Breast epithelium (tissue), 4 donors: ENCODE results near the gene SLC12A2. TPM values are rescaled to one million over a fixed set of nuclear protein-coding genes. Genes with fewer than 3 reads are reported as not detected.

ENCODE experiments used
- DNase-seq, 2 donors: peaks; one replicate each; pipeline ENCODE4 v3.0.0-alpha.2; 2019; ENCODE audit warnings: low spot score in 2 of 2
- H3K27ac ChIP-seq, 2 donors: fragments of 200-600 bp; sonication (generic) in 1 of 2; one replicate each; pipeline ENCODE4 v1.5.1; 2016 to 2019; ENCODE audit warnings: mild to moderate bottlenecking in 1 of 2
- H3K27me3 ChIP-seq, 2 donors: fragments of 200-600 bp; sonication (generic) in 1 of 2; one replicate each; pipeline versions ENCODE4 v1.5.1 to v1.6.0; 2017 to 2019; ENCODE audit warnings: control low read depth in 1 of 2, mild to moderate bottlenecking in 1 of 2
- H3K36me3 ChIP-seq: fragments of 200-600 bp; one replicate; pipeline ENCODE4 v1.5.1; 2019
- H3K4me1 ChIP-seq, 2 donors: fragments of 200-600 bp; sonication (generic); one replicate each; pipeline ENCODE4 v1.5.1; 2016 to 2019; ENCODE audit warnings: control low read depth in 1 of 2
- H3K4me3 ChIP-seq, 3 donors: fragments of 200-600 bp; sonication (generic); 1 replicate in 2 of 3; 2 replicates in 1 of 3; pipeline ENCODE4 v1.5.1; 2016 to 2019; ENCODE audit warnings: mild to moderate bottlenecking in 3 of 3, moderate library complexity in 2 of 3
- H3K9me3 ChIP-seq, 2 donors: fragments of 200-600 bp; sonication (generic) in 1 of 2; one replicate each; pipeline ENCODE4 v1.5.1; 2016 to 2019; ENCODE audit warnings: control low read depth in 1 of 2
- POLR2A ChIP-seq: fragments of 450-650 bp; IDR thresholded peaks from one replicate; pipeline ENCODE4 v1.6.1; 2016; ENCODE audit warnings: antibody characterized with exemption, mild to moderate bottlenecking, moderate library complexity
- POLR2AphosphoS5 ChIP-seq, 3 donors: sonication (generic); formaldehyde crosslinking; IDR thresholded peaks; one replicate each; pipeline ENCODE4 v1.6.1; 2017; ENCODE audit warnings: antibody characterized with exemption in 3 of 3
- intact Hi-C: fragments of 100-400 bp; cut with DNase I; formaldehyde crosslinking; loops from one replicate; pipeline ENCODE4 v1.15.1; 2023; ENCODE audit warnings: low total_unique reads
- total RNA-seq, 3 donors: library from RNA; depleted of rRNA; stranded (reverse); fragments of >200 nt; gene quantifications; one replicate each; pipeline ENCODE4 v1.1.0, GENCODE V29; 2016
- TF ChIP-seq, protein P1 (sequence below), 3 donors: fragments of 450-650 bp; IDR thresholded peaks; one replicate each; pipeline ENCODE4 v1.5.1; 2016 to 2017; ENCODE audit warnings: antibody characterized with exemption in 3 of 3, mild to moderate bottlenecking in 3 of 3, moderate library complexity in 3 of 3

Gene SLC12A2
- total RNA-seq, 3 donors from 2014 or later = 23.7 to 204 (median 70.1) TPM

DNA sequence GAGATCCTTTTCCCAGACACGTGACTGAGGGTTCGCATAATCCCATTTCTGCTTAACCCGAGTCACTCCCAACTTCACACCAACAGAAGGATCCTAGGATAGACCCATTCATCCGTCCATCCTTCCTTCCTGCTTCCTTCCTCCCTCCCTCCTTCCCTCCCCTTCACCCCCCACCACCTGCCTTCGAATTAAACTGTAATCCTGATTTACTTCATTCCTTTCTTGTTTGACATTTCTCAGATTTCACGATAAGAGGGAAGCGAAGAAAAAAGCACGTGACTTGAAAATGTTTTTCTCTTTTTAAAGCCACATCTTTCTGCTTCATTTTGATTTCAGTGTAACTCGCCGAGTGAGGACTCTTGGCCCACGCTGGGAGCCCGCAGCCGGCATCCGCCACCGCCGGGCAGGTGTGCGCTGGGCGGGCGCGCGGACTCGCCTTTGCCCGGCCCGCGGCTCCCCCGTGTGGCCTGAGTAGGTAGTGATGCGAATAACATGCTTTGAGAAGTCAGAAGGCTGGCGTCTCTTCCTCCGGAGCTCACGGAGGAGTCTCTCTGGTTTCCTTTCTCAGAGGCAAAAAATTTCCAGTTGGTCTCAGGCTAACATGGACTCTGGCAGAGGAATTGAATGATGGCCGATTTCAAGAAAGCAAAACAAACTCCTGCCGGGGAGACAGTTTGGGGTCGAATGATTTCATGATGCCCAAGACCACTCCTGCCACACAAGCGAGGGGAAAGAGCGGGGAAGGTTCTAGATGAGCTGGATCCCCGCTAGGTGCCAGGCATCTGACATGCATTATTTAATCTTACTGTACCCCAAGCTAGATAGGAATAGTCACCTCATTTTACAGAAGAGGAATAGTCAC lies 117.7 kb downstream of the SLC12A2 start:
- TF ChIP-seq POLR2A (no peak), POLR2AphosphoS5 (IDR thresholded peaks at IDR 0.05) (peak in 2 of 3 donors; percentile 17 to 45)
- TF ChIP-seq, protein P1, sequence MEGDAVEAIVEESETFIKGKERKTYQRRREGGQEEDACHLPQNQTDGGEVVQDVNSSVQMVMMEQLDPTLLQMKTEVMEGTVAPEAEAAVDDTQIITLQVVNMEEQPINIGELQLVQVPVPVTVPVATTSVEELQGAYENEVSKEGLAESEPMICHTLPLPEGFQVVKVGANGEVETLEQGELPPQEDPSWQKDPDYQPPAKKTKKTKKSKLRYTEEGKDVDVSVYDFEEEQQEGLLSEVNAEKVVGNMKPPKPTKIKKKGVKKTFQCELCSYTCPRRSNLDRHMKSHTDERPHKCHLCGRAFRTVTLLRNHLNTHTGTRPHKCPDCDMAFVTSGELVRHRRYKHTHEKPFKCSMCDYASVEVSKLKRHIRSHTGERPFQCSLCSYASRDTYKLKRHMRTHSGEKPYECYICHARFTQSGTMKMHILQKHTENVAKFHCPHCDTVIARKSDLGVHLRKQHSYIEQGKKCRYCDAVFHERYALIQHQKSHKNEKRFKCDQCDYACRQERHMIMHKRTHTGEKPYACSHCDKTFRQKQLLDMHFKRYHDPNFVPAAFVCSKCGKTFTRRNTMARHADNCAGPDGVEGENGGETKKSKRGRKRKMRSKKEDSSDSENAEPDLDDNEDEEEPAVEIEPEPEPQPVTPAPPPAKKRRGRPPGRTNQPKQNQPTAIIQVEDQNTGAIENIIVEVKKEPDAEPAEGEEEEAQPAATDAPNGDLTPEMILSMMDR (IDR thresholded peaks at IDR 0.05) = peak; percentile 90 to 95 (median 91)
- peak; percentile 80 to 84 for DNase-seq
- H3K4me1 ChIP-seq = peaks cover 0 to 4% of the 10 kb centered on the region in 2 donors
- intact Hi-C loops = no loop called here
- peak overlapping the region in 2 of 3 donors; percentile 27 to 54 for H3K4me3 ChIP-seq
- no peaks in the 10 kb centered on the region for H3K27me3 ChIP-seq
- peak overlapping the region; percentile 8 to 31 for H3K27ac ChIP-seq
- no peaks in the 10 kb centered on the region for H3K9me3 ChIP-seq
- H3K36me3 ChIP-seq = no peaks in the 10 kb centered on the region

DNA sequence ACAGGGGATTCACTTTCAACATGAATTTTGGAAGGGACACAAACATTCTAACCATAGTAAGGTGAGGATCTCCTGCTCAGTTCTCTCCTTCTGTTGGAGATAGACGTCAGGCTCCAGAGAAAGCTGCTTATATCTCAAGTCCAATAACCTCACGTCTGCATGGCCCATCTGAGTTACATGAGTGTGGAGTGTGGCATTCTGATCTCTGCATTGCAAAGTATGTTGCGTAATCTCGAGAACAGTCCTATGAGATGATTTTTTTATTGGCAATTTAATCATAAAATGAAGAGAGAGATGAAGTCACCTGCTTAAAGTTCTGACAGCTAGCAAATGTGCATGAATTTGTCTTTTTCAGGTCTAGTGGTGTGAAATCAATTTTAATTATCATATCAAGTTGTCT lies 118.8 kb downstream of the SLC12A2 start:
- intact Hi-C loops = no loop called here
- no peaks in the 10 kb centered on the region for H3K9me3 ChIP-seq
- H3K4me3 ChIP-seq = no peak overlapping the region
- DNase-seq = no peak
- TF ChIP-seq, protein P1 (IDR thresholded peaks at IDR 0.05) = no peak
- TF ChIP-seq POLR2AphosphoS5 (IDR thresholded peaks at IDR 0.05) (no peak), POLR2A (no peak)
- H3K27me3 ChIP-seq = no peaks in the 10 kb centered on the region
- H3K27ac ChIP-seq = no peak overlapping the region
- peaks cover 0 to 4% of the 10 kb centered on the region in 2 donors for H3K4me1 ChIP-seq
- H3K36me3 ChIP-seq = no peaks in the 10 kb centered on the region

DNA sequence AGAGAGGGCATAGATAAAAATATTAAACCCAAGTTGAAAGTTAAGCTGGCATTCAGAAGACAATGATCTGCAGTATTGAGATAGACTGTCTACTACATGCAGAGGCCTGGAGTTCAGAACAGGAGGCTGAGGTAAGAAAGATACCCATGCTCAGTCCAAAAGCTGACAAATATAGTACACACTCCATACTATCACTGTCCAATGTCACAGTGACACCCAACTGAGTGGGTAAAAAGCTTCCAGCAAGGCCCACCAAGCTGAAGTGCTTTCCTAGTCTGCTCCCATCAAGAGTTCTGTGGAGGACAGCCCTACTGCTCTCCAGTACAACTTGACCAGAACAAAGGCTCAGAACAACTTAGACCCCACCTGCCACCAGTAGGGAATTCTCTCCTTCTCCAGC lies 124.9 kb downstream of the SLC12A2 start:
- TF ChIP-seq POLR2A = no peak
- TF ChIP-seq, protein P1 (IDR thresholded peaks at IDR 0.05) = no peak
- no peak for TF ChIP-seq POLR2AphosphoS5 (IDR thresholded peaks at IDR 0.05)
- intact Hi-C loops = no loop called here
- no peak overlapping the region for H3K27ac ChIP-seq
- DNase-seq = no peak
- H3K27me3 ChIP-seq = no peaks in the 10 kb centered on the region
- H3K36me3 ChIP-seq = no peaks in the 10 kb centered on the region
- H3K4me3 ChIP-seq = no peak overlapping the region
- H3K9me3 ChIP-seq = no peaks in the 10 kb centered on the region
- H3K4me1 ChIP-seq = no peaks in the 10 kb centered on the region

DNA sequence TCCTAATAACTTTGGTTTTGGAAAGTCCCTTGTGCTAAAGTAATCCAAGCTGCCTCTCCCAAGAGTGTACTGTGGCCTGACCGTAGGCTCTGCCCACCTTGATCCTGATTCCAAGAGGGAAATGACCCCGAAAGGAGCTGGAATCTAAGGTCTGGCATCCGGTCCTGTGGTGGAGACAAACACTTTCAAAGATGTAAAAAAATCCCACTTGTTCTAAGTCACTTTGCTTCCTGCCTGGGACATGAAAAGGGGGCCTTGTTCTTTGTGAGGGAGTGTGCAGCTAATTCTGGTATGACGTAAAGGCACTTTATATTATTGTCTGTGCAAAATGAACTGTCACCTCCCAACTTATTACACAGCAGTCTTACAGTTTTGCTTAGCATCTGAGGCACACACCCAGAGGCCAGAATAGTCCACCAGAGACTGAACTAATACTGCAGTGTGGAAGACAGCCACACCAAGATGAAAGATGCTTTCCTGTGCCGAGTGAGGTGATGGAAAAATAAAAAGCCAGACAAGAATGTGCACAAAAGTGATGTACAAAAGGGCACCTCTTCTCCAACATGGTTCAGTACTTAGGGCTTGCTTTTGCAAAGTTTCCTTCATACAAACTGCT lies 128.7 kb downstream of the SLC12A2 start:
- no peaks in the 10 kb centered on the region for H3K27me3 ChIP-seq
- no peak overlapping the region for H3K4me3 ChIP-seq
- intact Hi-C loops = no loop called here
- H3K9me3 ChIP-seq = no peaks in the 10 kb centered on the region
- no peaks in the 10 kb centered on the region for H3K36me3 ChIP-seq
- H3K27ac ChIP-seq = no peak overlapping the region
- H3K4me1 ChIP-seq = no peaks in the 10 kb centered on the region
- DNase-seq = no peak
- TF ChIP-seq, protein P1 (IDR thresholded peaks at IDR 0.05) = no peak
- TF ChIP-seq POLR2AphosphoS5 (IDR thresholded peaks at IDR 0.05) (no peak), POLR2A (no peak)

DNA sequence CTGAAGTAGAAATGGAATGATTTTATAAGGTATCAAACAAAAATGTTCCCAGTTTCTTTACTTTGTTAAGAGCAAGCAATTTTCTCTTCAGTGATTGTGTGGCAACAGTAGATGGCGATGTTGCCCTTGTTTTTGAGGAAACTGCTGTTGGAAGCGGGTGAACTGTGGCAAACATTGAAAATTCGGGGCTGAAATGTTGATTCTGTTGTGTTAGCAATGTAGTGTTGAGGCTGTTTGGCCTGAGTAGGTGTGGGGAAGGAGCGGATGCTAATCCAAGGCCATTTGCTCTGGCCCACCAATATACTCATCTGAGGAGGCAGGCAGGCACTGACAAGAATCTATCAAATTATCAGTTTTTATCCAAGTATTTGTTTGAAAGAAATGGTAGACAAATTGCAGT lies 129.8 kb downstream of the SLC12A2 start:
- intact Hi-C loops = no loop called here

More for the DNA sequence above, 129.8 kb downstream of the SLC12A2 start:
- TF ChIP-seq POLR2AphosphoS5 (IDR thresholded peaks at IDR 0.05) = no peak
- TF ChIP-seq, protein P1 (IDR thresholded peaks at IDR 0.05) = peak; percentile 11 to 79 (median 79)
- Histone ChIP-seq H3K27ac (no peak overlapping the region), H3K4me3 (no peak overlapping the region), H3K27me3 (no peaks in the 10 kb centered on the region), H3K36me3 (no peaks in the 10 kb centered on the region), H3K4me1 (no peaks in the 10 kb centered on the region), H3K9me3 (no peaks in the 10 kb centered on the region)
- DNase-seq = peak in 1 of 2 donors; percentile 31
